HEK293T (cell line): ENCODE results near the gene HSD17B11.

Source experiments
- ARNT ChIP-seq: fragments of 450-650 bp; IDR thresholded peaks from 2 replicates; pipeline ENCODE4 v1.6.1; 2017; ENCODE audit warnings: mild to moderate bottlenecking
- BHLHE40 ChIP-seq: fragments of 450-650 bp; IDR thresholded peaks from 2 replicates; pipeline ENCODE4 v1.6.1; 2016; ENCODE audit warnings: mild to moderate bottlenecking, moderate library complexity, borderline replicate concordance
- ELF4 ChIP-seq: fragments of 450-650 bp; IDR thresholded peaks from 2 replicates; pipeline ENCODE4 v1.6.1; 2017; ENCODE audit warnings: antibody characterized with exemption
- FOXA1 ChIP-seq: fragments of 450-650 bp; IDR thresholded peaks from 2 replicates; pipeline ENCODE4 v1.6.1; 2016; ENCODE audit warnings: mild to moderate bottlenecking
- FOXK2 ChIP-seq: fragments of 450-650 bp; IDR thresholded peaks from 2 replicates; pipeline ENCODE4 v1.6.1; 2016; ENCODE audit warnings: mild to moderate bottlenecking
- FOXM1 ChIP-seq: fragments of 450-650 bp; IDR thresholded peaks from 2 replicates; pipeline ENCODE4 v1.6.1; 2017; ENCODE audit warnings: mild to moderate bottlenecking, borderline replicate concordance
- HDGF ChIP-seq: fragments of 450-650 bp; IDR thresholded peaks from 2 replicates; pipeline ENCODE4 v1.6.1; 2017; ENCODE audit warnings: antibody characterized with exemption, borderline replicate concordance
- L3MBTL2 ChIP-seq: fragments of 450-650 bp; conservative IDR thresholded peaks from 2 replicates; pipeline ENCODE4 v1.6.1; 2016; ENCODE audit warnings: mild to moderate bottlenecking
- LEF1 ChIP-seq: fragments of 450-650 bp; IDR thresholded peaks from 2 replicates; pipeline ENCODE4 v1.6.1; 2017; ENCODE audit warnings: mild to moderate bottlenecking, borderline replicate concordance
- SP1 ChIP-seq: fragments of 450-650 bp; IDR thresholded peaks from 2 replicates; pipeline ENCODE4 v1.6.1; 2017
- SUZ12 ChIP-seq: fragments of 450-650 bp; IDR thresholded peaks from 2 replicates; pipeline ENCODE4 v1.6.1; 2016; ENCODE audit warnings: mild to moderate bottlenecking
- TARDBP ChIP-seq: fragments of 450-650 bp; IDR thresholded peaks from 2 replicates; pipeline ENCODE4 v1.6.1; 2016
- ZNF384 ChIP-seq: fragments of 450-650 bp; IDR thresholded peaks from 2 replicates; pipeline ENCODE4 v1.6.1; 2016
- TF ChIP-seq, protein P1 (sequence below): fragments of 450-650 bp; IDR thresholded peaks from 2 replicates; pipeline ENCODE4 v1.6.1; 2016

DNA sequence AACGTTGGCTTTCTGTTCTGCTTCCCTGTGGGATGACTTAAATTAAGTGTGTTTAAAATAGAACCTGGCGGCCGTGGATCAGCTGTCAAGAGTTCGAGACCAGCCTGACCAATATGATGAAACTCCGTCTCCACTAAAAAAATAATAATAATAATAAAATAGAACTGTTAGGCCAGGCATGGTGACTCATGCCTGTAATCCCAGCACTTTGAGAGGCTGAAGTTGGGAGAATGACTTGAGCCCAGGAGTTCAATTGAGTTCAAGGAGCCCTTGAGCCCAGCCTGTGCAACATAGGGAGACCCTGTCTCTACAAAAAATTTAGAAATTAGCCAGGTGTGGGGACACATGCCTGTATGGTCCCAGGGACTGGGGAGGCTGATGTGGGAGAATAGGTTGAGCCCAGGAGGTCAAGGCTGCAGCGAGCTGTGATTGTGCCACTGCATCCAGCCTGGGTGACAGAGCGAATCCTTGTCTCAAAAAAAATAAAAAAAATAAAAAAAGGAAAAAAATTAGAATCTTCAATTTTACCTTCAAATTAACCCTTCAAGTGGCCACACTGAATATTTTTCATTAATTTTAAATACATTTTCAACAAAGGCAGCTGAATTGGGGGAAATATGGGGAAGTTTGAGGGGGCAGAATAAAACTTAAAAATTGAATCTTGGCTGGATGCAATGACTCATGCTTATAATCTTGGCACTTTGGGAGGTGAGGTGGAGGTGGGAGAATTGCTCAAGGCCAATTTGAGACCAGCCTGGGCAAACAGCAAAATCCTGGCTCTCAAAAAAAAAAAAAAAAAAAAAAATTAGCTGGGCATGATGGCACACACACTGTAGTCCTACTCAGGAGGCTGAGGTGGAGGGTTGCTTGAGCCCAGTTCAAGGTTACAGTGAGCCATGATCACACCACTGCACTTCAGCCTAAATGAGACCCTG is 36.6 kb downstream of the HSD17B11 start:
- TF ChIP-seq BHLHE40 (no peak), SP1 (no peak), FOXM1 (no peak), HDGF (no peak), L3MBTL2 (no peak), TARDBP (no peak), FOXA1 (no peak), ZNF384 (no peak), FOXK2 (no peak), ELF4 (no peak), ARNT (no peak), SUZ12 (no peak), LEF1 (no peak)
- TF ChIP-seq, protein P1, sequence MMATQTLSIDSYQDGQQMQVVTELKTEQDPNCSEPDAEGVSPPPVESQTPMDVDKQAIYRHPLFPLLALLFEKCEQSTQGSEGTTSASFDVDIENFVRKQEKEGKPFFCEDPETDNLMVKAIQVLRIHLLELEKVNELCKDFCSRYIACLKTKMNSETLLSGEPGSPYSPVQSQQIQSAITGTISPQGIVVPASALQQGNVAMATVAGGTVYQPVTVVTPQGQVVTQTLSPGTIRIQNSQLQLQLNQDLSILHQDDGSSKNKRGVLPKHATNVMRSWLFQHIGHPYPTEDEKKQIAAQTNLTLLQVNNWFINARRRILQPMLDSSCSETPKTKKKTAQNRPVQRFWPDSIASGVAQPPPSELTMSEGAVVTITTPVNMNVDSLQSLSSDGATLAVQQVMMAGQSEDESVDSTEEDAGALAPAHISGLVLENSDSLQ: no peak
